PFSK-1 (cell line): ENCODE measurements around the gene ZHX3.

ENCODE experiments used
- FOXP2 ChIP-seq: optimal IDR thresholded peaks from 2 replicates; pipeline ENCODE3; 2011; ENCODE audit warnings: borderline replicate concordance, control low read depth, inconsistent platforms; ENCODE audit not compliant: insufficient read depth; ENCODE audit errors: extremely low read length, extremely low read depth
- POLR2AphosphoS5 ChIP-seq: IDR thresholded peaks from 2 replicates; pipeline ENCODE4 v1.6.1; 2012; ENCODE audit warnings: low read depth, mild to moderate bottlenecking, control low read depth, low read length, moderate library complexity
- REST ChIP-seq, 2 experiments: IDR thresholded peaks; 2 replicates each; pipeline versions ENCODE4 v1.6.1 to v1.8.0; 2011 to 2012; ENCODE audit warnings: low read depth in 2 of 2, low read length in 2 of 2, control low read depth in 1 of 2, inconsistent platforms in 1 of 2, mild to moderate bottlenecking in 1 of 2, moderate library complexity in 1 of 2; ENCODE audit not compliant: insufficient read depth in 1 of 2
- SIN3A ChIP-seq: IDR thresholded peaks from 2 replicates; pipeline ENCODE4 v1.6.1; 2012; ENCODE audit warnings: mild to moderate bottlenecking, low read length, moderate library complexity, borderline replicate concordance; ENCODE audit not compliant: insufficient read depth
- TAF1 ChIP-seq: IDR thresholded peaks from 2 replicates; pipeline ENCODE4 v1.6.1; 2012; ENCODE audit warnings: low read length, control low read depth, borderline replicate concordance; ENCODE audit not compliant: insufficient read depth

ZHX3 gene

GRCh38 chr20:41191562-41192500, 125.7 kb downstream of the ZHX3 start:
- TF ChIP-seq SIN3A (no peak), REST (IDR thresholded peaks at IDR 0.05; ENCODE audit: insufficient read depth in 1 of 2, low read depth in 2 of 2, low read length in 2 of 2) (no peak), TAF1 (no peak), POLR2AphosphoS5 (no peak), FOXP2 (no peak)

- TF ChIP-seq SIN3A (no peak), POLR2AphosphoS5 (no peak), FOXP2 (no peak), TAF1 (no peak), REST (IDR thresholded peaks at IDR 0.05; ENCODE audit: insufficient read depth in 1 of 2, low read depth in 2 of 2, low read length in 2 of 2) (no peak)
Measured at GRCh38 chr20:41187668-41188067, 129.9 kb downstream of the ZHX3 start.

- TF ChIP-seq POLR2AphosphoS5, result no peak
- TF ChIP-seq SIN3A, result no peak
- TF ChIP-seq FOXP2, result no peak
- TF ChIP-seq REST (IDR thresholded peaks at IDR 0.05; ENCODE audit: insufficient read depth in 1 of 2, low read depth in 2 of 2, low read length in 2 of 2), result no peak
- no peak for TF ChIP-seq TAF1
Measured at GRCh38 chr20:41185013-41185757, 132.3 kb downstream of the ZHX3 start.

- TF ChIP-seq TAF1 (no peak), SIN3A (no peak), FOXP2 (no peak)
Measured at GRCh38 chr20:41183831-41184230, 133.7 kb downstream of the ZHX3 start.

GRCh38 chr20:41183391-41183790, 134.1 kb downstream of the ZHX3 start:
- TF ChIP-seq POLR2AphosphoS5, result no peak
- TF ChIP-seq TAF1, result no peak

GRCh38 chr20:41182296-41183212, 135.0 kb downstream of the ZHX3 start:
- TF ChIP-seq POLR2AphosphoS5 (no peak), SIN3A (no peak), TAF1 (no peak), FOXP2 (no peak), REST (IDR thresholded peaks at IDR 0.05; ENCODE audit: insufficient read depth in 1 of 2, low read depth in 2 of 2, low read length in 2 of 2) (no peak)
